ENCODE data around the gene CHEK2.
"Not testable (repeated sequence)": the region's sequence is repeated elsewhere in the genome, so short reads cannot be mapped to it uniquely, and the experiment has no call there.

CHEK2 gene

DNA sequence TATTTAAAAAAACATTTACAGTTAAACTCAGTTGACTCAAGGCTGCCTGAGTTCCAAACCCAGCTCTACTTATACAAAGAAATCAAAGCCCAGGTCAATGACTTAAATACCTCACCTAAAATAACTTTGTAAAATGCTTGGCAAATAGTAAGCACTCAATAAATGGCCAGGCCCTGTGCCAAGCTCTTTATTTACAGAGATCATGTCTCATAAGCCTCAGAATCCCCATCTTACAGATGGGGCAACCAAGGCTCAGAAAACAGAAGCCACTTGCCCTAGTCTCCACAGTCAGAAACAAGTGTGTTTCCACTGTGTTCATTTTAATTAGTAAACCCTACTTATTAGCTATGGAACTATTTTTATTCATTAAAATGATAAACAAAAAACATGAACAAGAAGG is 31.5 kb downstream of the CHEK2 start:
- H3K4me3 ChIP-seq (ENCODE audit: low read length) = no peak overlapping the region
- DNase-seq (ENCODE audit: low read depth, low spot score) = no peak

DNA sequence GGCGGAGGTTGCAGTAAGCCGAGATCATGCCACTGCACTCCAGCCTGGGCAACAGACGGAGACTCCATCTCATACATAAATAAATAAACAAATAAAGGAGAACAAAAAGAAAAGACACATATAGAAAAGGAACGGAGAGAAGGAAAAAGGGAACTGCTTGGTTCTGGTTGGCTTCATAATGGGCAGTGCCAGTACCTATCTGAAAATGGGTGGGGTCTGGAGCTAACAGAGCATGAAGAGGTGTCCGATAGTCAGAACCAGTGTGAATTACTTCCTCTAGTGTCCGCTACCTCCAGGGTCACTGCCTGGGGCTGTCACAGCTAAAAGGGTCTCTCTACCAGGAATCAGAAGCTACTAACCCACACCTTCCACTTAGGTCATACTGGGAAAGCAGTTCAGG is 34.8 kb downstream of the CHEK2 start:
- no peak overlapping the region for H3K4me3 ChIP-seq (ENCODE audit: low read length)
- DNase-seq (ENCODE audit: low read depth, low spot score) = no peak

DNA sequence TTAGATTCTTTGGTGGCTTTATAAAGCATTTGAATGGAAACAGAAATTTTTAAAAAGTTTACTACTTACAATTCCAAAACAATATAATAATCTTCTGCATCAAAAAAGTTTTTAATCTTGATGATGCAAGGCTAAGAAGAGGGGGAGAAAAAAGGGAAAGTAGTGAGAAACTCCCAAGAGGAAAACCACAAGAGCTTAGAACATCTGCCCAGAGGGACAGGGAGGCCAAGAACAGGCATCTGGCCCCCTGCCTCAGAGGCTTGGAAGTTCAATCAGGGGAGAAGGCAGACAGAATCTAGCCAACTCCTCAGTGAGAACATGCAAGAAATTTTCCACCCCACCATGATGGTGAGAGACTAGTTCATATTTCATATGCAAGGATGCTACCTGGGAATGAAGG is 38.2 kb downstream of the CHEK2 start:
- no peak for DNase-seq (ENCODE audit: low read depth, low spot score)
- H3K4me3 ChIP-seq (ENCODE audit: low read length) = no peak overlapping the region

DNA sequence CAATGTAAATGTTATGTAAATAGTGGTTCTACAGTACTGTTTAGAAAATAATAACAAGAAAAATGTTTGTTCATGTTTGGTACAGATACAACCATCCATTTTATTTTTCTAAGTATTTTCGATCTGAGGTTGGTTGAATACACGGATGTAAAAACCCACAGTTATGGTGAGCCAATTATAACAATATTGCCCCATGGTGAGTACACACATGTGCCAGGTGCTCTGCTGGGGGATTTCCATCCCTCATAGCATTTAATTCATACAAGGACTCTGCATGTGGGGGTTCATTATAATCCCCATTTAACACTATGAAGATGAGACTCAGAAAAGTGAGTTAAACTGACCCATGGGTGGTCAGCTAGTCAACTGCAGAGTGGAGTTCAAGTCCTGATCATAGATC is 38.7 kb downstream of the CHEK2 start:
- H3K4me3 ChIP-seq (ENCODE audit: low read length) = no peak overlapping the region
- DNase-seq (ENCODE audit: low read depth, low spot score) = no peak

DNA sequence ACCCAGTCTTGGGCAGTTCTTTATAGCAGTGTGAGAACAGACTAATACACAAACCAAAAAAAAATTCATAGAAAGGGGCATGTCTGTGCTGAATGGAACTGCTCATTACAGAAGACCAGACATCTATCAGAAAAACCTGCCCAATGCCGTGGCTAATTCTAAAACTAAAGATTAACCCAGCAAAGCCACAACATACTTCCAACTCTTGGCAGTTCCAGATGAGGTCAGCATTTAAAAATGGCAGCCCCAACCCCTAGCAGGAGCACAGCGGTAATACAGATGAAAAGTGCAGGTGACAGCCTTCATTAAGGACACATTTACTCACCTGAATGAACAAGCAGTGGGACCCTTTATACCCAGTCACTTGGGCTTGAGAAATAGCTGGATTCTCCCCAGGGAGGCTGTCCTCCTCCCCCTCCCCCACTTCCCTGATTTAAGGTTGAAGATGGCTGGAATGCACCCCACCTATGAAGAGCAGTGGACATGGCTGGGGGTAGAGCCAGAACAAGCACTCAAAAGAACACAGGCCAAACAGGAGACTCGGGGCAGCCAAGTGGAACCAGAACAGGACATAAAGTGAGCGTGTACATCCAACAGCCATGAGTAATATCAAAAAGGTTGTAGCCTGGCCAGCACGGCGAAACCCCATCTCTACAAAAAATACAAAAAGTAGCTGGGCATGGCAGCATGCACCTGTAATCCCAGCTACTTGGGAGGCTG is 48.4 kb downstream of the CHEK2 start:
- DNase-seq (ENCODE audit: low read depth, low spot score); H3K4me3 ChIP-seq (ENCODE audit: low read length): not testable (repeated sequence)

DNA sequence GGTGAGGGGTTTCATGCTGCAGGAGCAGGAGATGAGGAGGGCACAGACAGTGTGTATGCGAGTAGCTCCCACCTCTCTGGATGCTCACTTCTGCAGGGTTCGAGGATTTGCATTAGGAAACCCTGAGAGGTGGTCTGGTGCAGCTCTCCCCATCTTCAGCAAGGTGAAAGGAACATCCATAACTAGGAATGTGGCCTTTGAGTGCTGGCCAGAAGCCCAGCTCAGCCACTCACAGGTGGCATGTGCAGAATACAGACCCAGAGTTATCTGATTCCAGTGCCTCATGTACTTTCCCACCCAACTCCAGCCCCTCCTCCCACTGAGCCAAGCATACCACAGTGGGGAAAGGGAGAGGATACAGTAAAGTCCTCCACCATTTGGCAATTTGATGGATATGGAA is 51.8 kb downstream of the CHEK2 start:
- not testable (repeated sequence) for DNase-seq (ENCODE audit: low read depth, low spot score); H3K4me3 ChIP-seq (ENCODE audit: low read length)

DNA sequence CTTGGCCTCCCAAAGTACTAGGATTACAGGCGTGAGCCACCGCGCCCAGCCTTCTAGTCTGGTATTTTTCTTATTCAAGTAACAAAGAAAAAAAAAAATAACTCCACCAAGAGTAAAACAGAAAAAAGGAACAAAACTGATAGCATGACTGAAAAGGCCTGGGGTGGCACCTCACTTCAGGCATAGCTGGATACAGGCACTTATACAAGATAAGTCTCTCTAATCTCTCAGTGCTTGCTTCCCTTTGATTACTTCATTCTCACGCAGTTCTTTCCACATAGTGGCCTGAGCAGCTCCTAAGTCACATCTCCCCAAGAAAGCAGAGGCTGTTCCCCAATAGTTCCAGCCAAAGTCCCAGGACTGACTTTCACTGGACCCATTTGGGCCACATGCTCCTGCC is 58.7 kb downstream of the CHEK2 start:
- not testable (repeated sequence) for DNase-seq (ENCODE audit: low read depth, low spot score); H3K4me3 ChIP-seq (ENCODE audit: low read length)

DNA sequence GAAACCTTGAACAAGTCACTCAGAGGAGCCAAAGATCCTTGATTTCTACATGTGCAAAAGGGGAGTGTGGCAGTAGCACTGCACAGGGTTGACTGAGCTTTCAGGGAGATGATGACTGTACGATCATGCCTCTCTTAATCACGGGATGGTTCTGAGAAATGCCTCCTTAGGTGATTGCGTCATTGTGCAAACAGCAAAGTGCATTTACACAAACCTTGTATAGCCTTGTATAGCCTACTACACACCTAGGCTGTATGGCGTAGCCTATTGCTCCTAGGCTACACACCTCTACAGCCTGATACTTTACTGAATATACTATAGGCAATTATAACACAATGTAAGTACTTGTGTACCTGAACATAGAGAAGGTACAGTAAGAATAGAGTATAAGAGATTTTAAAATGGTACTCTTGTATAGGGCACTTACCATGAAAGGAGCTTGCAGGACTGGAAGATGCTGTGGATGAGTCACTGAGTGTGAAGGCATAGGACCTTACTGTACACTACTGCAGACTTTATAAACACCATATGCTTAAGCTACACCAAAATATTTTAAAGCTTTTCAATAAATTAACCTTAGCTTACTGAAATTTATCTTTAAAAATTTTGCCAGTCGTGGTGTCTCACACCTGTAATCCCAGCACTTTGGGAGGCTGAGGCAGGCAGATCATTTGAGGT is 60.7 kb downstream of the CHEK2 start:
- DNase-seq (ENCODE audit: low read depth, low spot score); H3K4me3 ChIP-seq (ENCODE audit: low read length): not testable (repeated sequence)

DNA sequence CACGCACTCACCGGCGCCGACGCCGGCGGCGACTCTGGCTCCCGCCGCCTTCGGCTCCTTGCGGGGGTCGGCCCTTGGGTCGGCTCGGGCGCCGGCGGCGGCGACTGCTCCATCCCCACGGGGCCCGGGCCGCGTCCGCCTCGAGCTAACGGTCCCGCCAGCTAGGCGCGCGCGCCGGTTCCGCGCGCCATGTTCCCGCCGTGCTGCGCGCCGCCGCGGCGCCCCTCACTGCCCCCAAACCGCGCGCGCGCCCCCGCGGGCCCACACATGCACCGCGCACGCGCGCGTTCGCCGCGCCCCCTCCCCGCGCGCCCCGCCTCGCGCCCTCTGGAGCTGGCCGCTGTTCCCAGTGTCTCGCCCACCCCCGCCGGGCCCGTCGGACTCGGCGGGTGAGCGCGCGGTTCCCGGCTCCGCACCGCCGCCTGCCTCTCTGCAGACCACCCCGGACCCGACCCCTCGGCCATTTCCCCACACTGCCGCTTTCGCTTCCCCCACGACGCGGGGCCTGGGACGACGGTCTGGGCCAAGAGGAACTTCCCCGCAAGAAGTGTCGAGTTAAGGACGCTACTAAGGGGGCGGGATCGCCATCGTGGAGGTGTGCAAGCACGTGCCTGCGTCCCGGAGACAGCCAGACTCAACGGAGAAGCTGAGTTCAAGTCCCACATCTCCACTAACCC is 61.9 kb downstream of the CHEK2 start, which contains the start of gene TTC28:
TTC28 (minus strand) TSS at position 230 of the 677 bp plus-strand sequence; CDS start at position 113, 117 bp downstream.
- DNase-seq (ENCODE audit: low read depth, low spot score) = peak; percentile 12

DNA sequence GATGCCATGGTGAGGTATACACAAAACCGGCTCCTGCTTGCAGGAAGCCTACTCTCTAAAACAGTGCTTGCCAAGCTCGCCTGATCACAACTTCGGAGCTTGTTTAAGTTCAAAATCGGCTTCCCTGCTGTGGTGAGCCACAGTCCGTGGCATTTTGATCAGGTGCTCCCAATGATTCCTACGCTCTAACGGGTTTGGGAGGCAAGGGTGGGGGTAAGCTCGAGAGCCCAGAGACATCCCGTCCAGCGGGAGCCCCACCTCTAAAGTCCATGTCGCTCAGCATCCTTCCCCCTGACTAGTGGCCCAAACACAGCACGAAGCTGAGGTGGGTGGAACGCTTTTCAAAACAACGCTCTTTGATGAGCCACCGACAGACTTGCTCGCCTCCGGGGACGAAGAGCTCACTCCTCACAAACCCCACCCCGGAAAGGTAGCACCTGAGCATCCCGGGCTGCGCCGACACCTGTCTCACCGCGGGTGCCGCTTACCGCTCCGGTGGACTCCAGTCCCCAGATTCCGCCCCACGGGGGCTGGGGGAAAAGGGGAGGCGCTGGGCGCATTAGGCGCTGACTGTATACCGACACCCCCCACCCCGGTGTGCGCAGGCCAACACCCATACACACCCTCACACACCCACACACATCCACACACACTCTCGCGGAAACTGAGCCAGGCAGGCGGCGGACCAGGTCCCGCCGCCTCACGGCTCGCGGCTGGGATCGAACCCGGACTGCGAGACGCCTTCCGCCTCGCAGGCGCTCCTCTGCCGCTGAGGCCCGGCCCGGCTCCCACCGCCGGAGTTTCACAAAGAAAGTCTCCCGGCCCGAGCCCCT is 62.6 kb downstream of the CHEK2 start:
- peak overlapping the region; percentile 30 for H3K4me3 ChIP-seq (ENCODE audit: low read length)
- DNase-seq (ENCODE audit: low read depth, low spot score) = not testable (repeated sequence)

More for the DNA sequence above, 61.9 kb downstream of the CHEK2 start, which contains the start of gene TTC28:
- H3K4me3 ChIP-seq (ENCODE audit: low read length) = peak within 1 kb of the TSS; percentile 30

DNA sequence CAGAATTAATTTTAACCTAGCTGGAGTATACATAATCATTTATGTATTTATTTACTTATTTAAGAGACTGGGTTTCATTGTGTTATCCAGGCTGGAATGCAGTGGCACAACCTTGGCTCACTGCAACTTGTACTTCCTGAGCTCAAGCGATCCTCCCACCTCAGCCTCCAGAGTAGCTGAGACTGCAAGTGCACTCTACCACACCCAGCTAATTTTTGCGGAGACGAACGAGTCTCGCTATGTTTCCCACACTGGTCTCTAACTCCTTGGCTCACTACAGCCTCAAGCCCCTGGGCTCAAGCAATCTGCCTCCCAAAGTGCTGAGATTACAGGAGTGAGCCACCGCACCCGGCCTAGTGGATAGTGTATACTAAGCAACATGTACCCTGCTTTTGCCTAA is 63.5 kb downstream of the CHEK2 start:
- H3K4me3 ChIP-seq (ENCODE audit: low read length); DNase-seq (ENCODE audit: low read depth, low spot score): not testable (repeated sequence)

DNA sequence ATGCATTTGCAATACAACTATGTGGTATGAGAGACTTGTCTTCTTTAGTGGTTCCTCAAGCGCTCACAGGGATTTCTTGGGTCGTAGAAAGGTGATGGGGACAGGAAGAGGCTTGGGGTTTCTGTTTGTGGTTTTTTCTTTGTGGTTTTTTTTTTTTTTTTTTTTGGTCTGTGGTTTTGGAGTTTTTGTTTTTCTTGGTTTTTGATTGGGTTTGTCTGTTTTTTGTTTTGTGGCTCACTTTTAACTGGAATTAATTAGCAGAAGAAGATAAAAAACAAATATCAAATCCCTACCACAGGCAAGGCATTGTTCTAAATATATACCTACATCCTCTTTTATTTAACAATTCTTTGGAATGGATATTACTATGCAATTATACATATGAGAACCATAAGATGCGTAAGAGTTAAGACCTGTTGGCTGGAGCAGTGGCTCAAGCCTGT is 67.5 kb downstream of the CHEK2 start:
- H3K4me3 ChIP-seq (ENCODE audit: low read length) = no peak overlapping the region
- DNase-seq (ENCODE audit: low read depth, low spot score) = peak; percentile 93

DNA sequence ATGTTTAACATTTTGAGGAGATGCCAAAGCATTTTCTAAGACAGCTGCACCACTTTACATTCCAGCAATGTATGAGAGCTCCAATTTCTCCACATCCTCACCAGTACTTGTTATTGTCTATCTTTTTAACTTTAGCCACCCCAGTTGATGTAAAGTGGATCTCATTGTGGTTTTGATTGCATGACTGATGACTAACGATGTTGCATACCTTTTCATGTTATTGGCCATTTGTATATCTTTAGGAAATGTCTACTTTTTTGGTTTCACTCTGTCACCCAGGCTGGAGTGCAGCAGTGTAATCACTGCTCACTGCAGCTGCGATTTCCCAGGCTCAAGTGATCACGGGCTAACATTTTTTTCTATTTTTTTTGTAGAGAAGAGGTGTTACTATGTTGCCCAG is 70.9 kb downstream of the CHEK2 start:
- no peak for DNase-seq (ENCODE audit: low read depth, low spot score)
- no peak overlapping the region for H3K4me3 ChIP-seq (ENCODE audit: low read length)

DNA sequence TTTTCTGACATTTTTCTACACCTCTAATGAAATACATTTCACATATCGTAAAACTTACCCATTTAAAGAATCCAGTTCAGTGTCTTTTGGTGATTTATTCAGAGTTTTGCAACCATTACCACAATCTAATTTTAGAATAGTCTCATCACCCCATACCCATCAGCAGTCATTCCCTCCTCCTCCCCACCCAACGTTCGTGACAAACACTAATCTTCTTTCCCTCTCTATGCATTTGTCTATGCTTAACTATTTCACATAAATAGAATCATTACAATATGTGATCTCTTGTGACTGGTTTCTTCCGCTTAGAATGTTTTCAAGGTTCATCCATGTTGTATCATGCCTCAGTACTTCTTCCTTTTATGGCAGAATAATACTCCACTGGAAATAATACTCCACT is 71.5 kb downstream of the CHEK2 start:
- DNase-seq (ENCODE audit: low read depth, low spot score) = no peak
- no peak overlapping the region for H3K4me3 ChIP-seq (ENCODE audit: low read length)

DNA sequence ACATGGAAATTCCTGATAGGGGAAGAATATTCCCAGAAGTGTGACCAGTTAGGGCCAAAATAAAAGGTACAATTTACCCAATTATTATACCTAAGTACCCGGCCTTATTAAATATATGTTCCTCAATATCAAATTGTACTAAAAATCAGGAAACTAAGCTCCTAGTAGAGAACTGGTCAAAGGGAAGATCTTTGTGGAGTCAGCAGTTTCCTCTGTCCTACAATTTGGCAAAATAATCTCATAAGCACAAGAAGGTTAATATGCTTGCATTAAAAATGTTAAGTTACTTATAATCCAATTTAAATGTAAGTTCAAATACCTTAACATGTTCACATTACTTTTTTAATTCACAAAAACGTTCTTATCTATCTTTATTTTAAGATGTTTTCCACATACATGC is 72.2 kb downstream of the CHEK2 start:
- no peak overlapping the region for H3K4me3 ChIP-seq (ENCODE audit: low read length)
- DNase-seq (ENCODE audit: low read depth, low spot score) = no peak

DNA sequence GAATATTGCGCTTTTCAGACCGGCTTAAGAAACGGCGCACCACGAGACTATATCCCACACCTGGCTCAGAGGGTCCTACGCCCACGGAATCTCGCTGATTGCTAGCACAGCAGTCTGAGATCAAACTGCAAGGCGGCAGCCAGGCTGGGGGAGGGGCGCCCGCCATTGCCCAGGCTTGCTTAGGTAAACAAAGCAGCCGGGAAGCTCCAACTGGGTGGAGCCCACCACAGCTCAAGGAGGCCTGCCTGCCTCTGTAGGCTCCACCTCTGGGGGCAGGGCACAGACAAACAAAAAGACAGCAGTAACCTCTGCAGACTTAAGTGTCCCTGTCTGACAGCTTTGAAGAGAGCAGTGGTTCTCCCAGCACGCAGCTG is 78.1 kb downstream of the CHEK2 start:
- DNase-seq (ENCODE audit: low read depth, low spot score); H3K4me3 ChIP-seq (ENCODE audit: low read length): not testable (repeated sequence)

DNA sequence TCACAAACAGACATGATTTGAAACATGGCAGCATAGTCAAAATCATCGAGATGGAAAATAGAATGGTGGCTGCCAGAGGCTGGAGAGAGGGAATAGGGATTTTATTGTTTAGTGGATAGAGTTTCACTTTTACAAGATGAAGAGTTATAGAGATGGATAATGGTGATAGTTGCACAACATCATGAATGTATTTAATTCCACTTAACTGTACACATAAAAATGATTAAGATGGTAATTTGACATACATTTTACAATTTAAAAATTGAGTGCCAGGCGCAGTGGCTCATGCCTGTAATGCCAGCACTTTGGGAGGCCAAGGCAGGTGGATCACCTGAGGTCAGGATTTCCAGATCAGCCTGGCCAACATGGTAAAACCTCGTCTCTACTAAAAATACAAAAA is 83.2 kb downstream of the CHEK2 start:
- H3K4me3 ChIP-seq (ENCODE audit: low read length) = no peak overlapping the region

DNA sequence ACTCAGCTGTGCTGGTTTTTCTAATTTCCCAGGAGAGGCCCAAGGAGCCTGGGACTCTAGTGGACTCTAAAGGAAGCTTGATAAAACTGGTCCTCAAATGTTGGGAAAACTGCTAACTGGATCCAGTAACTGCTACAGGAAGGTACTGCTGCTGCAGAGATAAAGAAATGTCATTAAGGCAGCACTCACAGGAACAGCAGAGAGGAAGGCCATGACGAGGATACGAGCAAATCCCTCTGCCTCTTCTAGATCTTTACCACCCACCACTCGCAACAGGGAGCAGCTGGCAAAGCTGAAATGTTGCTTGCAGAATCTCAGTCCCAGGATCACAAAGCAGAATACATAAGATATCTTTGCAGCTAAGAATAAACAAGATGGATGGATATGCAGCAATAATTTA is 85.4 kb downstream of the CHEK2 start:
- no peak for DNase-seq (ENCODE audit: low read depth, low spot score)
- no peak overlapping the region for H3K4me3 ChIP-seq (ENCODE audit: low read length)

More for the DNA sequence above, 83.2 kb downstream of the CHEK2 start:
- no peak for DNase-seq (ENCODE audit: low read depth, low spot score)

DNA sequence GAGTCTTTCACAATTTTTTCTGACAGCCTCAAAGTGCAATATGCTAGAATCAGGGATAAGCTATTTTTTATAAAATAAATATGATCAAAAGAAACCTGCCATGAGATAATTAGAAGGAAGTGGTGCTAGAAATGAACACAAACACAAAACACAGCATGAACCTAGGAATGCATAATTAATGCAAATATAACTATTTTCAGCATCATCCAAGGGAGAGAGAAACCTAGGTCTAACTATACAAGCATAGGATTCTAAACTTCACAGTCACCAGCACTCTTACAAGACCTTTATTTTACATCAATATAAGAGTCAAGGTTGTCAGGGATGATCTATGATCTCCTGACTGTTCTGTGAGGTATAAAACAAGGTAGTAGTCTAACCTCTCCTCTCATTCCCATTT is 91.2 kb downstream of the CHEK2 start:
- DNase-seq (ENCODE audit: low read depth, low spot score) = no peak
- H3K4me3 ChIP-seq (ENCODE audit: low read length) = no peak overlapping the region
